H1 (cell line): ENCODE data around the gene FRMD4B. TPM values are rescaled to one million over a fixed set of nuclear protein-coding genes. Genes with fewer than 3 reads are reported as not detected.

Experiments used
- CTCF ChIA-PET: fragments of 300-600 bp; sonication (Branson Sonifier 250); formaldehyde crosslinking; loops from one replicate; lab custom pipeline; 2021; ENCODE audit not compliant: partially characterized antibody; lab: Charles Lee
- POLR2A ChIA-PET: fragments of 300-600 bp; sonication (Branson Sonifier 250); formaldehyde crosslinking; loops from one replicate; lab custom pipeline; 2021; ENCODE audit warnings: inconsistent platforms; ENCODE audit not compliant: partially characterized antibody; lab: Charles Lee
- DNase-seq, 2 experiments: peaks; one replicate each; pipeline versions ENCODE4 v3.0.0 to v3.0.0-alpha.2; 2010 to 2022; ENCODE audit warnings: low spot score in 2 of 2, low read depth in 1 of 2, mixed read lengths in 1 of 2
- FAIRE-seq: peaks from 2 replicates; lab custom pipeline; 2011; peaks lifted over from hg19 to GRCh38; lab: Jason Lieb, UNC
- H2AFZ ChIP-seq: 2 replicates; pipeline ENCODE4 v1.8.1; 2012; ENCODE audit warnings: low read length, inconsistent platforms
- H2AK5ac ChIP-seq: 2 replicates; pipeline ENCODE4 v1.6.1; 2013; ENCODE audit warnings: low read depth, low read length
- H2BK120ac ChIP-seq: replicated peaks from 2 replicates; pipeline ENCODE3; 2013; ENCODE audit warnings: low read depth, low read length, inconsistent platforms
- H2BK12ac ChIP-seq: 2 replicates; pipeline ENCODE4 v1.6.1; 2013; ENCODE audit warnings: low read depth, low read length
- H2BK15ac ChIP-seq: 2 replicates; pipeline ENCODE4 v1.6.1; 2013; ENCODE audit warnings: low read length
- H2BK20ac ChIP-seq: 2 replicates; pipeline ENCODE4 v1.6.1; 2013; ENCODE audit warnings: low read length
- H2BK5ac ChIP-seq: 2 replicates; pipeline ENCODE4 v1.6.1; 2013; ENCODE audit warnings: low read depth, low read length
- H3K14ac ChIP-seq: 2 replicates; pipeline ENCODE4 v1.6.1; 2013; ENCODE audit warnings: inconsistent platforms; ENCODE audit not compliant: insufficient read length
- H3K18ac ChIP-seq: 2 replicates; pipeline ENCODE4 v1.6.1; 2013; ENCODE audit warnings: low read length; ENCODE audit errors: extremely low read depth
- H3K23ac ChIP-seq: 2 replicates; pipeline ENCODE4 v1.6.1; 2013; ENCODE audit warnings: inconsistent platforms; ENCODE audit not compliant: insufficient read length
- H3K23me2 ChIP-seq: 2 replicates; pipeline ENCODE4 v1.6.1; 2013; ENCODE audit warnings: low read depth, low read length
- H3K27ac ChIP-seq: 2 replicates; pipeline ENCODE4 v1.6.1; 2011; ENCODE audit warnings: low read depth, low read length, inconsistent platforms
- H3K27me3 ChIP-seq, 4 experiments: replicated peaks in 1 of 4; 1 replicate in 1 of 4; 2 replicates in 3 of 4; pipeline versions ENCODE4 v1.6.1 to v1.8.1; 2011 to 2013; ENCODE audit warnings: low read length in 3 of 4, mild to moderate bottlenecking in 3 of 4, inconsistent platforms in 2 of 4, mixed read lengths in 2 of 4, moderate library complexity in 1 of 4; ENCODE audit not compliant: control insufficient read depth in 3 of 4, insufficient read depth in 3 of 4; ENCODE audit errors: extremely low read depth in 1 of 4
- H3K36me3 ChIP-seq, 4 experiments: 2 replicates each; pipeline versions ENCODE4 v1.6.1 to v1.8.1; 2011 to 2013; ENCODE audit warnings: mild to moderate bottlenecking in 4 of 4, low read length in 3 of 4, moderate library complexity in 2 of 4, control low read depth in 1 of 4, inconsistent platforms in 1 of 4; ENCODE audit not compliant: insufficient read depth in 4 of 4, control insufficient read depth in 2 of 4
- H3K4ac ChIP-seq: replicated peaks from 2 replicates; pipeline ENCODE3; 2013; ENCODE audit warnings: low read length, low read depth, mixed read lengths, inconsistent platforms; ENCODE audit not compliant: insufficient read length
- H3K4me1 ChIP-seq, 4 experiments: replicated peaks in 1 of 4; 1 replicate in 1 of 4; 2 replicates in 3 of 4; pipeline versions ENCODE4 v1.6.1 to v1.8.1; 2011 to 2013; ENCODE audit warnings: low read length in 3 of 4, inconsistent platforms in 2 of 4, mixed read lengths in 1 of 4; ENCODE audit not compliant: insufficient read depth in 4 of 4, control insufficient read depth in 3 of 4
- H3K4me2 ChIP-seq, 2 experiments: 2 replicates each; pipeline versions ENCODE4 v1.6.1 to v1.8.1; 2011 to 2013; ENCODE audit warnings: low read depth in 2 of 2, low read length in 2 of 2, control low read depth in 1 of 2, inconsistent platforms in 1 of 2, mild to moderate bottlenecking in 1 of 2; ENCODE audit not compliant: insufficient read depth in 1 of 2
- H3K4me3 ChIP-seq, 4 experiments: fragments of 200-600, 300-600 bp in 1 of 4; sonication (generic), shearing (Covaris generic), sonication (Bioruptor Twin) in 1 of 4; 2 replicates each; pipeline versions ENCODE4 v1.5.1 to v1.8.1; 2011 to 2016; ENCODE audit warnings: low read length in 4 of 4, low read depth in 3 of 4, control low read depth in 2 of 4, inconsistent platforms in 2 of 4, mild to moderate bottlenecking in 2 of 4, mixed read lengths in 1 of 4, moderate library complexity in 1 of 4; ENCODE audit not compliant: insufficient read depth in 2 of 4; ENCODE audit errors: extremely low read depth in 1 of 4
- H3K56ac ChIP-seq: replicated peaks from 2 replicates; pipeline ENCODE3; 2013; ENCODE audit warnings: low read depth, mild to moderate bottlenecking, mixed read lengths, low read length, inconsistent platforms; ENCODE audit not compliant: insufficient read length
- H3K79me1 ChIP-seq: 2 replicates; pipeline ENCODE4 v1.6.1; 2013; ENCODE audit warnings: low read depth, low read length, control low read depth
- H3K79me2 ChIP-seq, 2 experiments: 2 replicates each; pipeline versions ENCODE4 v1.6.1 to v1.8.1; 2012 to 2013; ENCODE audit warnings: low read length in 2 of 2, mild to moderate bottlenecking in 2 of 2, inconsistent platforms in 1 of 2; ENCODE audit not compliant: insufficient read depth in 2 of 2, control insufficient read depth in 1 of 2
- H3K9ac ChIP-seq, 4 experiments: replicated peaks in 1 of 4; 1 replicate in 1 of 4; 2 replicates in 3 of 4; pipeline versions ENCODE4 v1.6.1 to v1.8.1; 2011 to 2013; ENCODE audit warnings: low read depth in 3 of 4, low read length in 3 of 4, control low read depth in 2 of 4, mild to moderate bottlenecking in 2 of 4, moderate library complexity in 2 of 4, inconsistent platforms in 1 of 4; ENCODE audit errors: extremely low read depth in 1 of 4
- H3K9me3 ChIP-seq, 2 experiments: 2 replicates each; pipeline versions ENCODE4 v1.6.1 to v1.8.1; 2012 to 2013; ENCODE audit warnings: mild to moderate bottlenecking in 2 of 2, moderate library complexity in 2 of 2, control low read depth in 1 of 2, inconsistent platforms in 1 of 2, low read depth in 1 of 2, low read length in 1 of 2, mixed read lengths in 1 of 2; ENCODE audit not compliant: insufficient read depth in 2 of 2
- H4K20me1 ChIP-seq, 2 experiments: replicated peaks in 1 of 2; 2 replicates each; pipeline versions ENCODE3 to v1.8.1; 2011 to 2013; ENCODE audit warnings: inconsistent platforms in 2 of 2, low read length in 2 of 2, mild to moderate bottlenecking in 1 of 2; ENCODE audit not compliant: insufficient read depth in 2 of 2, control insufficient read depth in 1 of 2
- H4K5ac ChIP-seq: 2 replicates; pipeline ENCODE4 v1.6.1; 2013; ENCODE audit warnings: low read length, low read depth, mixed read lengths, inconsistent platforms; ENCODE audit not compliant: insufficient read length
- H4K8ac ChIP-seq: 2 replicates; pipeline ENCODE4 v1.8.0; 2013; ENCODE audit warnings: mild to moderate bottlenecking, moderate library complexity, low read length, inconsistent platforms; ENCODE audit not compliant: insufficient read depth; ENCODE audit errors: extremely low read depth
- H4K91ac ChIP-seq: replicated peaks from 2 replicates; pipeline ENCODE3; 2013; ENCODE audit warnings: low read length, mixed read lengths, inconsistent platforms; ENCODE audit not compliant: insufficient read length
- JUN ChIP-seq: IDR thresholded peaks from 2 replicates; pipeline ENCODE4 v1.6.1; 2011; ENCODE audit warnings: low read depth, mild to moderate bottlenecking, improper control_type of control experiment, low read length
- WGBS, 2 experiments: shearing (Covaris generic) in 1 of 2; methylation state at CpG; one replicate each; pipeline versions ENCODE4 v1.1.6 to v1.1.7; 2013 to 2015; ENCODE audit warnings: low lambda C conversion rate in 2 of 2, mixed read lengths in 2 of 2, inconsistent platforms in 1 of 2, low coverage in 1 of 2, missing lambda C conversion rate in 1 of 2; ENCODE audit not compliant: insufficient replicate concordance in 2 of 2, insufficient coverage in 1 of 2, insufficient read length in 1 of 2; ENCODE audit errors: extremely low coverage in 1 of 2, missing lambda C conversion rate in 1 of 2; 5-methylcytosine and 5-hydroxymethylcytosine counted together
- polyA plus RNA-seq, 7 experiments: library from polyadenylated mRNA; depleted of rRNA in 3 of 7; stranded (reverse) in 5 of 7; unstranded in 2 of 7; fragments of >200 nt in 5 of 7; fragments of 200-250 nt in 2 of 7; gene quantifications; 1 replicate in 5 of 7; 2 replicates in 1 of 7; 4 replicates in 1 of 7; pipeline versions ENCODE4 v1.2.1 to v1.2.3, GENCODE V29; 2011 to 2013; ENCODE audit warnings: missing spikeins in 2 of 7, mixed read lengths in 2 of 7
- total RNA-seq: library from RNA; stranded (reverse); fragmentation: NEBNext Ultra II Directional; extraction: Animal tissue kit (Norgen Biotek cat#: 25700); gene quantifications from 2 replicates; pipeline ENCODE4 v1.2.1, GENCODE V29; 2021

The FRMD4B gene
- total and polyA plus RNA-seq, 2 of the 8 experiments (the other 6 are each of a cell fraction or from before 2014, with no cell fraction given), result 2.7 to 7.2 TPM

DNA sequence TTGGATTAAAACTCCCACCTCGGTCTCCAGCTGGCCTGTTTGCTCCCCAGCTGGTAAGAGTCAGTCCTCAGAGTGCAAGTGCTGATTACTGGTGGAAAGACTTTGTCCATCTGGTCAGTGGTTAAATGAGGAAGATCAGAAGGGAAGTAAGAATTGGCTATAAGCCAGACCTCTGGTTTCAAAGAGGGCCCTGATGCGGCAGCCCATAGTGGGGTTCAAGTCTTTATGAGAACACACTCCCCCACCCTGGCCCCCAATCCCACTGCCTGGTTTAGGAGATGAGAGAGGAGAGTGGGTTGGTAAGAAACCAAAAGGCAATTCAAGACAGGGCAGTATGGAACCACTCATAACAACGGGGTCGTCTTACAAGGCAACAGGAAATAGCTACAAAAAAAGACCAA, 65.0 kb downstream of the FRMD4B start:
- CTCF ChIA-PET, result interaction anchor here (0.7 to 8.9 kb wide), 9 partner anchors 10 to 352 kb away, joined by 3 to 95 read pairs (median 5); no protein-coding TSS in a partner anchor
- POLR2A ChIA-PET, result interaction anchor here (0.7 to 1.2 kb wide), 2 partner anchors 87 to 101 kb away, joined by 3 to 4 read pairs; no protein-coding TSS in a partner anchor

More for the DNA sequence above, 65.0 kb downstream of the FRMD4B start:
- peaks cover 0 to 4% (median 0%) of the 10 kb centered on the region in 4 experiments; a peak in 1 of 7 replicates for H3K4me1 ChIP-seq
- H2AK5ac ChIP-seq, result no peak overlapping the region
- no peak overlapping the region for H2BK15ac ChIP-seq
- H3K9me3 ChIP-seq, result no peaks in the 10 kb centered on the region
- WGBS, 2 experiments, result 90% methylated on average over 4 of the region's 4 CpGs; no CpG with 5 or more reads in 1 of the 2 experiments
- H3K79me2 ChIP-seq, result no peaks in the 10 kb centered on the region
- H3K4me3 ChIP-seq, result no peak overlapping the region
- no peak overlapping the region for H3K4ac ChIP-seq
- no peak overlapping the region for H2BK12ac ChIP-seq
- no peaks in the 10 kb centered on the region for H3K36me3 ChIP-seq
- no peak overlapping the region for H4K8ac ChIP-seq
- H3K18ac ChIP-seq, result no peak overlapping the region
- H3K23me2 ChIP-seq, result no peaks in the 10 kb centered on the region
- no peak overlapping the region for H3K4me2 ChIP-seq
- H2BK120ac ChIP-seq, result no peak overlapping the region
- H4K20me1 ChIP-seq, result peaks cover 0 to 2% of the 10 kb centered on the region in 2 experiments
- H3K79me1 ChIP-seq, result no peaks in the 10 kb centered on the region
- no peak overlapping the region for H2BK5ac ChIP-seq
- H3K27ac ChIP-seq, result no peak overlapping the region
- H2BK20ac ChIP-seq, result no peak overlapping the region
- DNase-seq, result no peak
- no peak overlapping the region for H2AFZ ChIP-seq
- no peak overlapping the region for H3K14ac ChIP-seq
- no peak for TF ChIP-seq JUN
- no peak for FAIRE-seq
- no peak overlapping the region for H4K91ac ChIP-seq
- H3K23ac ChIP-seq, result no peak overlapping the region
- no peaks in the 10 kb centered on the region; a peak in 2 of 7 replicates for H3K27me3 ChIP-seq
- no peak overlapping the region for H4K5ac ChIP-seq
- no peak overlapping the region for H3K9ac ChIP-seq
- no peak overlapping the region for H3K56ac ChIP-seq
